Tibial artery (tissue), 4 donors: Measurements from ENCODE around the gene UBE2R2.

ENCODE experiments used
- DNase-seq, 2 donors: peaks; one replicate each; pipeline ENCODE4 v3.0.0-alpha.2; 2019
- H3K27ac ChIP-seq, 2 donors: fragments of 200-600 bp; sonication (generic) in 1 of 2; 1 replicate in 1 of 2; 2 replicates in 1 of 2; pipeline ENCODE4 v1.5.1; 2018 to 2019; ENCODE audit warnings: mild to moderate bottlenecking in 1 of 2
- H3K27me3 ChIP-seq, 2 donors: fragments of 200-600 bp; sonication (generic) in 1 of 2; one replicate each; pipeline versions ENCODE4 v1.5.1 to v1.6.0; 2016 to 2019
- H3K36me3 ChIP-seq, 3 donors: fragments of 200-600 bp; sonication (generic) in 2 of 3; one replicate each; pipeline ENCODE4 v1.5.1; 2016 to 2019; ENCODE audit warnings: mild to moderate bottlenecking in 2 of 3
- H3K4me1 ChIP-seq, 4 donors: fragments of 200-600 bp; sonication (generic) in 2 of 4; 1 replicate in 3 of 4; 2 replicates in 1 of 4; pipeline ENCODE4 v1.5.1; 2016 to 2019
- H3K4me3 ChIP-seq, 2 donors: fragments of 200-600 bp; sonication (generic) in 1 of 2; 1 replicate in 1 of 2; 2 replicates in 1 of 2; pipeline ENCODE4 v1.5.1; 2018 to 2019; ENCODE audit warnings: mild to moderate bottlenecking in 2 of 2
- H3K9me3 ChIP-seq, 3 donors: fragments of 200-600 bp; sonication (generic) in 1 of 3; one replicate each; pipeline ENCODE4 v1.5.1; 2016 to 2019
- intact Hi-C: fragments of 100-400 bp; cut with DNase I; formaldehyde crosslinking; loops from one replicate; pipeline ENCODE4 v1.15.0; 2023; ENCODE audit warnings: low total_unique reads
- TF ChIP-seq, protein P1 (sequence below), 2 experiments: fragments of 200-600 bp in 1 of 2; fragments of 450-650 bp in 1 of 2; IDR thresholded peaks; one replicate each; pipeline ENCODE4 v1.5.1; 2017 to 2019; ENCODE audit warnings: antibody characterized with exemption in 2 of 2, mild to moderate bottlenecking in 1 of 2, moderate library complexity in 1 of 2

The UBE2R2 gene

DNA sequence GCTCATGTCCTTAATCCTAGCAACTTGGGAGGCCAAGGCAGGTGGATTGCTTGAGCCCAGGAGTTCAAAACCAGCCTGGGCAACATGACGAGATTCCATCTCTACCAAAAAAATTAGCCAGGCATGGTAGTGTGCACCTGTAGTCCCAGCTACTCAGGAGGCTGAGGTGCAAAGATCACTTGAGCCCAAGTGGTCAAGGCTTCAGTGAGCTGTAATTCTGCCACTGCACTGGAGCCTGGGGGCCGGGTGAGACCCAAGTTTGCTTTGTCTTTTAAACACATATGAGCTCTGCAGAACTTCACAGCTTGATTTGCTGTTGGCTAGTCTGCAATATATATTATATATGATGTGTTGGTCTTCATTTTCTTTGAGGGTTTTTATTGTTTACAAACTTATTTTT, 89.8 kb downstream of the UBE2R2 start:
- no peak overlapping the region for H3K27ac ChIP-seq
- TF ChIP-seq, protein P1, sequence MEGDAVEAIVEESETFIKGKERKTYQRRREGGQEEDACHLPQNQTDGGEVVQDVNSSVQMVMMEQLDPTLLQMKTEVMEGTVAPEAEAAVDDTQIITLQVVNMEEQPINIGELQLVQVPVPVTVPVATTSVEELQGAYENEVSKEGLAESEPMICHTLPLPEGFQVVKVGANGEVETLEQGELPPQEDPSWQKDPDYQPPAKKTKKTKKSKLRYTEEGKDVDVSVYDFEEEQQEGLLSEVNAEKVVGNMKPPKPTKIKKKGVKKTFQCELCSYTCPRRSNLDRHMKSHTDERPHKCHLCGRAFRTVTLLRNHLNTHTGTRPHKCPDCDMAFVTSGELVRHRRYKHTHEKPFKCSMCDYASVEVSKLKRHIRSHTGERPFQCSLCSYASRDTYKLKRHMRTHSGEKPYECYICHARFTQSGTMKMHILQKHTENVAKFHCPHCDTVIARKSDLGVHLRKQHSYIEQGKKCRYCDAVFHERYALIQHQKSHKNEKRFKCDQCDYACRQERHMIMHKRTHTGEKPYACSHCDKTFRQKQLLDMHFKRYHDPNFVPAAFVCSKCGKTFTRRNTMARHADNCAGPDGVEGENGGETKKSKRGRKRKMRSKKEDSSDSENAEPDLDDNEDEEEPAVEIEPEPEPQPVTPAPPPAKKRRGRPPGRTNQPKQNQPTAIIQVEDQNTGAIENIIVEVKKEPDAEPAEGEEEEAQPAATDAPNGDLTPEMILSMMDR (IDR thresholded peaks at IDR 0.05): no peak
- H3K9me3 ChIP-seq: no peaks in the 10 kb centered on the region
- H3K27me3 ChIP-seq: no peaks in the 10 kb centered on the region
- peaks cover 0 to 32% (median 19%) of the 10 kb centered on the region in 4 donors for H3K4me1 ChIP-seq
- peaks cover 0 to 6% (median 6%) of the 10 kb centered on the region in 3 donors for H3K36me3 ChIP-seq
- no peak overlapping the region for H3K4me3 ChIP-seq
- intact Hi-C loops: no loop called here
- no peak for DNase-seq

DNA sequence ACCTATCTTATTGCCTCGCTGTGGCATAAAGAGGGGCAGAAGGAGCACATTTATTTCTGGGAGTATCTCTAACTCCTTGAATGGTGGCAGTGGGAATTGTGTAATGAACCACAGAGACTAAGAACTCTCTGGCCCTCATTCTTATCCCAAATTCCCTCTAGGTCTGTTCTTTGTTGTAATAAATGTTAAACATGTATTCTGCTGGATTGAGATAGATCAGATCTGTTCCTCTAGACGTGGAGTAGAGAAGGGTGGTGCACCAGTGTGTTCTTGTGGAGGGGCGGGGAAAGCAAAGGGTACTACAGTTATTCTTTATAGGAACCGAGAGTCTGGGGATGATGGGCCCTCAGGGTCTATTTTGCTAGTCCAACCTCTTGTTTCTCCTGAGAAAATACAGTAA, 90.4 kb downstream of the UBE2R2 start:
- no peak overlapping the region for H3K4me3 ChIP-seq
- peaks cover 3 to 4% (median 3%) of the 10 kb centered on the region in 3 donors for H3K36me3 ChIP-seq
- no peaks in the 10 kb centered on the region for H3K27me3 ChIP-seq
- peaks cover 0 to 32% (median 19%) of the 10 kb centered on the region in 4 donors for H3K4me1 ChIP-seq
- TF ChIP-seq, protein P1 (IDR thresholded peaks at IDR 0.05): no peak
- intact Hi-C loops: no loop called here
- no peak for DNase-seq
- no peak overlapping the region for H3K27ac ChIP-seq
- H3K9me3 ChIP-seq: no peaks in the 10 kb centered on the region

GRCh38 chr9:33908114-33908513, 91.2 kb downstream of the UBE2R2 start:
- Histone ChIP-seq H3K4me3 (no peak overlapping the region), H3K27me3 (no peaks in the 10 kb centered on the region), H3K9me3 (no peaks in the 10 kb centered on the region), H3K36me3 (peaks cover 9 to 10% (median 10%) of the 10 kb centered on the region in 3 donors), H3K27ac (no peak overlapping the region), H3K4me1 (peaks cover 0 to 35% (median 19%) of the 10 kb centered on the region in 4 donors)
- TF ChIP-seq, protein P1 (IDR thresholded peaks at IDR 0.05): no peak
- DNase-seq: no peak
- intact Hi-C loops: no loop called here

DNA sequence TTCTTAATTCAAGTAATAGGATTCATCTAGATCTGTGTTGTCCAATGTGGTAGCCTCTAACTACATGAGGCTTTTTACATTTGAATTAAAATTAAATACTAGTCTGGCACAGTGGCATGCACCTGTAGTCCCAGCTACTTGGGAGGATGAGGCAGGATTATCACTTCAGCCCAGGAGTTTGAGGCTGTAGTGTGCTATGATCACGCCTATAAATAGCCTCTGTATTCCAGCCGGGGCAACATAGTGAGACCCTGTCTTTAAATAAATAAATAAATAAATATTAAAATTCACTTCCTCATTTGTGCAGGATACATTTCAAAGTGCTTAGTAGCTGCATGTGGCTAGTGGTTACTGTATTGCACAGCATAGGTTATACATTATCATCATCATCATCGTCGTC, 91.8 kb downstream of the UBE2R2 start:
- Histone ChIP-seq H3K9me3 (no peaks in the 10 kb centered on the region), H3K27me3 (no peaks in the 10 kb centered on the region), H3K4me1 (peaks cover 0 to 35% (median 19%) of the 10 kb centered on the region in 4 donors), H3K4me3 (no peak overlapping the region), H3K27ac (no peak overlapping the region), H3K36me3 (peaks cover 14 to 16% (median 15%) of the 10 kb centered on the region in 3 donors)
- TF ChIP-seq, protein P1 (IDR thresholded peaks at IDR 0.05): no peak
- intact Hi-C loops: no loop called here
- DNase-seq: no peak

- Histone ChIP-seq H3K4me3 (no peak overlapping the region), H3K9me3 (no peaks in the 10 kb centered on the region), H3K27ac (no peak overlapping the region), H3K4me1 (peaks cover 0 to 4% (median 0%) of the 10 kb centered on the region in 4 donors), H3K36me3 (peaks cover 34 to 47% (median 37%) of the 10 kb centered on the region in 3 donors), H3K27me3 (no peaks in the 10 kb centered on the region)
- intact Hi-C loops: no loop called here
- DNase-seq: no peak
- TF ChIP-seq, protein P1 (IDR thresholded peaks at IDR 0.05): no peak
Observed at GRCh38 chr9:33913541-33913940, 96.6 kb downstream of the UBE2R2 start.
